Naive B cell (primary cell): ENCODE data around the gene SCMH1. TPM values are rescaled to one million over a fixed set of nuclear protein-coding genes. Genes with fewer than 3 reads are reported as not detected.

Experiments
- ATAC-seq, 2 donors: fragments of 150-1000 bp; cut with Tn5 transposase; 2 replicates each; pipeline ENCODE4 v1.10.0; 2021; ENCODE audit warnings: low read depth in 2 of 2, mild to moderate bottlenecking in 2 of 2, moderate library complexity in 2 of 2
- DNase-seq: peaks from one replicate; pipeline ENCODE4 v3.0.0; 2022
- H3K27ac Mint-ChIP-seq, 6 donors: one replicate each; pipeline ENCODE4 v1.8.0; 2020 to 2022; ENCODE audit warnings: mild to moderate bottlenecking in 6 of 6, mixed read lengths in 6 of 6, moderate library complexity in 5 of 6, inconsistent platforms in 2 of 6
- H3K27me3 Mint-ChIP-seq, 3 donors: one replicate each; pipeline ENCODE4 v1.8.0; 2021 to 2022; ENCODE audit warnings: mixed read lengths in 3 of 3, mild to moderate bottlenecking in 1 of 3
- H3K36me3 Mint-ChIP-seq, 2 donors: one replicate each; pipeline ENCODE4 v1.8.0; 2020 to 2022; ENCODE audit warnings: mixed read lengths in 2 of 2, inconsistent platforms in 1 of 2, mild to moderate bottlenecking in 1 of 2
- H3K4me1 Mint-ChIP-seq, 3 donors: one replicate each; pipeline ENCODE4 v1.8.0; 2020 to 2022; ENCODE audit warnings: mixed read lengths in 3 of 3, inconsistent platforms in 1 of 3, mild to moderate bottlenecking in 1 of 3, moderate library complexity in 1 of 3
- H3K4me3 Mint-ChIP-seq, 8 donors: one replicate each; pipeline ENCODE4 v1.8.0; 2020 to 2022; ENCODE audit warnings: mild to moderate bottlenecking in 8 of 8, mixed read lengths in 8 of 8, moderate library complexity in 8 of 8, inconsistent platforms in 2 of 8
- H3K9me3 Mint-ChIP-seq, 7 donors: one replicate each; pipeline ENCODE4 v1.8.0; 2020 to 2022; ENCODE audit warnings: mixed read lengths in 7 of 7, mild to moderate bottlenecking in 5 of 7, inconsistent platforms in 2 of 7, moderate library complexity in 1 of 7
- polyA plus RNA-seq, 6 donors: library from polyadenylated mRNA; unstranded; fragments of 300-500 nt; fragmentation: Illumina TruSeq; gene quantifications; one replicate each; pipeline ENCODE4 v1.2.3, GENCODE V29; 2021; ENCODE audit warnings: low read depth in 6 of 6

SCMH1 gene
- polyA plus RNA-seq, 6 donors from 2014 or later: 2.1 to 16.9 (median 6.2) TPM

GRCh38 chr1:41078193-41078592, 163.9 kb downstream of the SCMH1 start:
- Mint-ChIP-seq H3K27ac (peak overlapping the region in 1 of 6 donors; percentile 45), H3K4me3 (no peak overlapping the region), H3K9me3 (peaks cover 3 to 11% (median 5%) of the 10 kb centered on the region in 7 donors), H3K36me3 (peaks cover 23 to 27% of the 10 kb centered on the region in 2 donors), H3K27me3 (no peaks in the 10 kb centered on the region), H3K4me1 (no peaks in the 10 kb centered on the region)
- no peak for DNase-seq
- ATAC-seq: no peak

DNA sequence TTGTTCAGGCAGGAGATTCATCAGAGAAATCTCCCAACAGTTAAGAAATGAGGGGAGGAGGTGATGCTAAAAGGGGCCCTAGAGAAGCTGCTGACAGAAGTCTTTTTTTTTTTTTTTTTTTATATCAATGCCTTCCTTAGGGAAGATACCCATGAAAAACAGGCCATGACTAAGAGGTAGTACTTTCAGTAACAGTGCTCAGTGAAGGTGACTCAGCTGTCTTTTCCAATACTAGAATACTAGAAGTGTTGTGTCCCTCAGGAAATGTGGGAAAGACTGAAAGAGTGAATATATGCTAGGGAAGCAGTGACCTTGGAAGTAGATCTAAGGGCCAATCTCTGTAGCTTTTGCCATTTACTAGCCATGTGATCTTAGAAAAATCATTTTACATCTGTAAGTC, 168.1 kb downstream of the SCMH1 start:
- Mint-ChIP-seq H3K4me3 (no peak overlapping the region), H3K27me3 (no peaks in the 10 kb centered on the region), H3K4me1 (no peaks in the 10 kb centered on the region), H3K36me3 (peaks cover 19 to 24% of the 10 kb centered on the region in 2 donors), H3K27ac (no peak overlapping the region), H3K9me3 (peaks cover 3 to 11% (median 5%) of the 10 kb centered on the region in 7 donors)
- DNase-seq (no peak), ATAC-seq (no peak)

DNA sequence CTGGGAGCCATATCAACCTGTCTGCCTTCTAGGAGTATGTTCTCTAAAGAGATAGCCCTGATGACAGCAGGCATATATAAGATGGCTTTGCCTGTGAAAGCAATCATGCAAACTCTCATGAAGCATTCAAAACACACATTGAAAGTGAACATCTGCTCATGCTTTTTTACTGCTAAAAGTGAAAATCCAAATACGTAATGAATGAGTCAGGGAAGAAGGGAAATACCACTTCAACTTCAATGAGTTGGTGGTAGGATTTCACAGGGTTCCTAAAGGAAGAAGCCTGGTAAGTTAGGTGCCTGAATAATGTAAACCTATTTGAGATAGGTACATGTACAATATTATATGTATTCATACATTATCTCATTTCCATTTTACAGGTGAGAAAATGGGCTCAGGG, 170.1 kb downstream of the SCMH1 start:
- no peaks in the 10 kb centered on the region for H3K9me3 Mint-ChIP-seq
- ATAC-seq (no peak), DNase-seq (no peak)
- H3K4me3 Mint-ChIP-seq: no peak overlapping the region
- H3K27me3 Mint-ChIP-seq: no peaks in the 10 kb centered on the region
- H3K27ac Mint-ChIP-seq: no peak overlapping the region
- no peaks in the 10 kb centered on the region for H3K4me1 Mint-ChIP-seq
- peaks cover 12 to 22% of the 10 kb centered on the region in 2 donors for H3K36me3 Mint-ChIP-seq

- Mint-ChIP-seq H3K4me1 (peaks cover 5 to 8% (median 7%) of the 10 kb centered on the region in 3 donors), H3K9me3 (peaks cover 0 to 7% (median 0%) of the 10 kb centered on the region in 7 donors), H3K4me3 (no peak overlapping the region), H3K36me3 (peaks cover 40 to 46% of the 10 kb centered on the region in 2 donors), H3K27me3 (no peaks in the 10 kb centered on the region), H3K27ac (no peak overlapping the region)
- no peak for ATAC-seq
- no peak for DNase-seq
Observed at GRCh38 chr1:41056907-41057306, 185.2 kb downstream of the SCMH1 start.

GRCh38 chr1:41053316-41053715, 188.8 kb downstream of the SCMH1 start:
- DNase-seq (no peak), ATAC-seq (peak; percentile 41 to 42)
- Mint-ChIP-seq H3K4me3 (no peak overlapping the region), H3K36me3 (peaks cover 16 to 19% of the 10 kb centered on the region in 2 donors), H3K27ac (peak overlapping the region in 5 of 6 donors; percentile 6 to 75 (median 69)), H3K27me3 (no peaks in the 10 kb centered on the region), H3K9me3 (no peaks in the 10 kb centered on the region), H3K4me1 (peaks cover 5 to 8% (median 7%) of the 10 kb centered on the region in 3 donors)

DNA sequence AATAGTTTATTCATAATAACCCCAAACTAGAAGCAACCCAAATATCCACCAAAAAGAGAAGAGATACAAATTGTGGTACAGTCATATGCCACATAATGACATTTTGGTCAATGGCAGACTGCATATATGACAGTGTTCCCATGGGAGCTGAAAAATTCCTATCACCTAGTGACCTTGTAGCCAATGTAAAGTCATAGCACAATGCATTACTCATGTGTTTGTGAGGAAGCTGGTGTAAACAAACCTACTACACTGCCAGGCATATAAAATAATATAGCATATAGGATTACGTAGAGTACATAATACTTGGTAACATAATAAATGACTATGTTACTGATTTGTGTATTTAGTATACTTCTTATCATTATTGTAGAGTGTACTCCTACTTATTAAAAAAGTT, 191.1 kb downstream of the SCMH1 start:
- Mint-ChIP-seq H3K4me3 (no peak overlapping the region), H3K9me3 (no peaks in the 10 kb centered on the region), H3K27me3 (no peaks in the 10 kb centered on the region), H3K4me1 (peaks cover 5 to 8% (median 7%) of the 10 kb centered on the region in 3 donors), H3K27ac (no peak overlapping the region), H3K36me3 (peaks cover 17 to 28% of the 10 kb centered on the region in 2 donors)
- ATAC-seq: no peak
- DNase-seq: no peak

DNA sequence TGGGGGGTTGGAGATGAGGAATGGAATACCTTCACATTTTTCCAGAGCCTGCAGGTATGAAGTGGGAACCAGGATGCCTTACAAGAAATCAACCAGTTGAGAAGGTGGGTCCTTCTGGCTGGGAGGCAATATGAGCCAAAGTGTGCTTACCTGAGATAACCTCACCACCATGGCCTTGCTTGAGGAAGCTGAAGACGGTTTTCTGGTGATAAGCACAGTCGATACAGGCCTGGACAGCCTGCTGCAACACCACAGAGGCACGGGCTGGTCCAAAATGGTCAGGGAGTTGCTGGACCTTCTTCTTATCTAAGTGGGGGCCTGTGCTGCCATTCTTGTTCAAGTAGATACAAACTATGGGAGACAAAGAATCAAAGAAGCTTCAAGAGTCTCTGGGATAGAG, 193.6 kb downstream of the SCMH1 start:
- no peak for ATAC-seq
- H3K4me3 Mint-ChIP-seq: no peak overlapping the region
- peaks cover 17 to 42% of the 10 kb centered on the region in 2 donors for H3K36me3 Mint-ChIP-seq
- H3K27me3 Mint-ChIP-seq: no peaks in the 10 kb centered on the region
- no peak for DNase-seq
- H3K4me1 Mint-ChIP-seq: peaks cover 3 to 7% (median 6%) of the 10 kb centered on the region in 3 donors
- no peak overlapping the region for H3K27ac Mint-ChIP-seq
- no peaks in the 10 kb centered on the region for H3K9me3 Mint-ChIP-seq

DNA sequence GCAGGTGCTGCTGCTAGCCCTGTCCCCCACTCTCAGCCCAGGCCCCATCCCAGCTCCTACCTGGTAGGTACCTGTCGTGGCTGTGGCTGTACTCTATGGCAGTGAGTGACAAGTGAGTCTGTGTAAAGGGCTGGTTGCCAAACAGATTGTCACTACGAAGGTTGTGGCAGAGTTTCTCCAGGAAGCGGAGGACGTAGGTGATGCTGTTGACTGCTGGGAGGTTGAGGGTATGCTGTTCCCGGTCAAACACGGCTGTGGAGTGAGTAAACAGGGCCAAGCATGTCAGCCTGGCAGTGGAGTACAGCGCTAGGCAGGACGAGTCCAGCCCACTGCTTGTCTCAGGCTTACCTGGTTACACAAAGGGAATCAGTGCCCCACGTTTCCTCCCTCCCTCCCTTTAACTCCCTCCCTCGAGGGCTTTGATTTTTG, 195.7 kb downstream of the SCMH1 start:
- no peak overlapping the region for H3K27ac Mint-ChIP-seq
- DNase-seq (no peak), ATAC-seq (no peak)
- no peaks in the 10 kb centered on the region for H3K4me1 Mint-ChIP-seq
- H3K4me3 Mint-ChIP-seq: no peak overlapping the region
- no peaks in the 10 kb centered on the region for H3K27me3 Mint-ChIP-seq
- H3K9me3 Mint-ChIP-seq: no peaks in the 10 kb centered on the region
- peaks cover 29 to 42% of the 10 kb centered on the region in 2 donors for H3K36me3 Mint-ChIP-seq

GRCh38 chr1:41045740-41046139, 196.4 kb downstream of the SCMH1 start:
- Mint-ChIP-seq H3K9me3 (no peaks in the 10 kb centered on the region), H3K4me1 (no peaks in the 10 kb centered on the region), H3K36me3 (peaks cover 34 to 42% of the 10 kb centered on the region in 2 donors), H3K4me3 (no peak overlapping the region), H3K27me3 (no peaks in the 10 kb centered on the region), H3K27ac (peak overlapping the region in 1 of 6 donors; percentile 15)
- no peak for ATAC-seq
- DNase-seq: no peak

DNA sequence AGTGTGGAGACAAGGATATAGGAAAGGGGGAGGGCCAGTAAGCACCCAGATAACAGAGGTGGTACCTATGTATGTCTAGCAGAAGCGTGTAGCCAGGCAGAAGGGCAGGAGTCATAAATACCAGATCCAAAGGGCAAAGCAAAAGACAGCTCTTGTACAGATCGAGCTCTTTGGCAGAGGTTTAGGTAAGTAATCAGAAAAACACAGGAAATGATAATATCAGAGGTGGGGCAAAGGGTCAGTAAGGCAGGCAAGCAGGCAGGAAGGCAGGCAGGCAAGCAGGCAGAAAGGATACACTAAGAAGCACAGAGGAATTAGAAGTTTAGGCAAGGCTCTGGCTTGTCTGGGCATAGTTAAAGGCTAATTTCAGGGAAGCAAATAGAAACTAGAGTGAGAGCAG, 197.9 kb downstream of the SCMH1 start:
- Mint-ChIP-seq H3K27ac (peak overlapping the region in 4 of 6 donors; percentile 1 to 86 (median 35)), H3K36me3 (peaks cover 38 to 40% of the 10 kb centered on the region in 2 donors), H3K4me1 (no peaks in the 10 kb centered on the region), H3K9me3 (no peaks in the 10 kb centered on the region), H3K4me3 (no peak overlapping the region), H3K27me3 (no peaks in the 10 kb centered on the region)
- no peak for DNase-seq
- ATAC-seq: no peak

GRCh38 chr1:41041614-41042270, 200.4 kb downstream of the SCMH1 start:
- peaks cover 27 to 28% of the 10 kb centered on the region in 2 donors for H3K36me3 Mint-ChIP-seq
- H3K4me3 Mint-ChIP-seq: no peak overlapping the region
- H3K27ac Mint-ChIP-seq: peak overlapping the region in 1 of 6 donors; percentile 49
- no peak for DNase-seq
- H3K9me3 Mint-ChIP-seq: no peaks in the 10 kb centered on the region
- H3K4me1 Mint-ChIP-seq: no peaks in the 10 kb centered on the region
- H3K27me3 Mint-ChIP-seq: no peaks in the 10 kb centered on the region
- no peak for ATAC-seq

GRCh38 chr1:41038110-41038509, 204.0 kb downstream of the SCMH1 start:
- ATAC-seq: no peak
- H3K27ac Mint-ChIP-seq: peak overlapping the region in 1 of 6 donors; percentile 14
- H3K36me3 Mint-ChIP-seq: peaks cover 14 to 28% of the 10 kb centered on the region in 2 donors
- H3K4me3 Mint-ChIP-seq: no peak overlapping the region
- no peaks in the 10 kb centered on the region for H3K27me3 Mint-ChIP-seq
- no peaks in the 10 kb centered on the region for H3K4me1 Mint-ChIP-seq
- DNase-seq: no peak
- no peaks in the 10 kb centered on the region for H3K9me3 Mint-ChIP-seq

GRCh38 chr1:41037116-41037903, 204.8 kb downstream of the SCMH1 start:
- DNase-seq: no peak
- H3K27me3 Mint-ChIP-seq: no peaks in the 10 kb centered on the region
- no peak overlapping the region for H3K27ac Mint-ChIP-seq
- peaks cover 18 to 25% of the 10 kb centered on the region in 2 donors for H3K36me3 Mint-ChIP-seq
- ATAC-seq: no peak
- no peak overlapping the region for H3K4me3 Mint-ChIP-seq
- peaks cover 0 to 2% (median 0%) of the 10 kb centered on the region in 7 donors for H3K9me3 Mint-ChIP-seq
- no peaks in the 10 kb centered on the region for H3K4me1 Mint-ChIP-seq

- no peak for DNase-seq
- no peak overlapping the region for H3K4me3 Mint-ChIP-seq
- H3K27ac Mint-ChIP-seq: peak overlapping the region in 2 of 6 donors; percentile 20
Observed at GRCh38 chr1:41033272-41033671, 208.8 kb downstream of the SCMH1 start.

More at GRCh38 chr1:41033272-41033671, 208.8 kb downstream of the SCMH1 start:
- Mint-ChIP-seq H3K4me1 (no peaks in the 10 kb centered on the region), H3K27me3 (no peaks in the 10 kb centered on the region), H3K36me3 (peaks cover 28 to 31% of the 10 kb centered on the region in 2 donors), H3K9me3 (peaks cover 0 to 4% (median 0%) of the 10 kb centered on the region in 7 donors)
- ATAC-seq: no peak
